ENCODE measurements around the gene MED27. TPM values are rescaled to one million over a fixed set of nuclear protein-coding genes. Genes with fewer than 3 reads are reported as not detected.

Gene MED27
- total RNA-seq, 1 donor from 2014 or later: 17.7 TPM

GRCh38 chr9:131997076-131997475 is 82.6 kb downstream of the MED27 start:
- no peak for TF ChIP-seq POLR2AphosphoS5 (IDR thresholded peaks at IDR 0.05; ENCODE audit: insufficient read depth in 1 of 2, low read depth in 1 of 2)
- TF ChIP-seq POLR2A (IDR thresholded peaks at IDR 0.05): no peak
- Histone ChIP-seq H3K36me3 (no peaks in the 10 kb centered on the region), H3K9me3 (no peaks in the 10 kb centered on the region), H3K27ac (no peak overlapping the region), H3K4me1 (peaks cover 8% of the 10 kb centered on the region), H3K4me3 (no peak overlapping the region), H3K27me3 (no peaks in the 10 kb centered on the region)
- intact Hi-C loops (cut with DNase I): no loop called here
- DNase-seq (ENCODE audit: extremely low spot score in 2 of 2): no peak

DNA sequence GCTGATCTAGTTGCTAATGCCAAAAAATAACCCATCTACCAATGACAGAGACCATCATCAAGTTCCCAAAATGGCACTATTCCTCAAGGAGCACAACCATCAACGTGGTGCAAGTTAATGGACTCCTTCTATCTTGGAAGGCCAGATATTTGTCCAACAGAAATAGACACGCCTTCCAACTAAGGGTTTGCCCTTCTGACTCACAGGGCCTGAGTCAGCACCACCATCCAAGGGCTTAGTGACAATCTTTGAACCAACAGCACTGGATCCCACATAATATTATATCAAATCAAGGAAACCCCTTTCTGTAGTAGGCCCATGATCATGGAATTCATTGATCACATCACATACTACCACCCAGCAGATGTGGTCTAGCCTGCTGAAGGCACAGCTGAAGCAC is 84.3 kb downstream of the MED27 start:
- H3K27me3 ChIP-seq: no peaks in the 10 kb centered on the region
- intact Hi-C loops (cut with DNase I): no loop called here
- no peaks in the 10 kb centered on the region for H3K9me3 ChIP-seq
- H3K27ac ChIP-seq: no peak overlapping the region
- no peak for DNase-seq (ENCODE audit: extremely low spot score in 2 of 2)
- no peaks in the 10 kb centered on the region for H3K36me3 ChIP-seq
- no peak overlapping the region for H3K4me3 ChIP-seq
- no peak for TF ChIP-seq POLR2A (IDR thresholded peaks at IDR 0.05)
- TF ChIP-seq POLR2AphosphoS5 (IDR thresholded peaks at IDR 0.05; ENCODE audit: insufficient read depth in 1 of 2, low read depth in 1 of 2): no peak
- TF ChIP-seq, protein P1, sequence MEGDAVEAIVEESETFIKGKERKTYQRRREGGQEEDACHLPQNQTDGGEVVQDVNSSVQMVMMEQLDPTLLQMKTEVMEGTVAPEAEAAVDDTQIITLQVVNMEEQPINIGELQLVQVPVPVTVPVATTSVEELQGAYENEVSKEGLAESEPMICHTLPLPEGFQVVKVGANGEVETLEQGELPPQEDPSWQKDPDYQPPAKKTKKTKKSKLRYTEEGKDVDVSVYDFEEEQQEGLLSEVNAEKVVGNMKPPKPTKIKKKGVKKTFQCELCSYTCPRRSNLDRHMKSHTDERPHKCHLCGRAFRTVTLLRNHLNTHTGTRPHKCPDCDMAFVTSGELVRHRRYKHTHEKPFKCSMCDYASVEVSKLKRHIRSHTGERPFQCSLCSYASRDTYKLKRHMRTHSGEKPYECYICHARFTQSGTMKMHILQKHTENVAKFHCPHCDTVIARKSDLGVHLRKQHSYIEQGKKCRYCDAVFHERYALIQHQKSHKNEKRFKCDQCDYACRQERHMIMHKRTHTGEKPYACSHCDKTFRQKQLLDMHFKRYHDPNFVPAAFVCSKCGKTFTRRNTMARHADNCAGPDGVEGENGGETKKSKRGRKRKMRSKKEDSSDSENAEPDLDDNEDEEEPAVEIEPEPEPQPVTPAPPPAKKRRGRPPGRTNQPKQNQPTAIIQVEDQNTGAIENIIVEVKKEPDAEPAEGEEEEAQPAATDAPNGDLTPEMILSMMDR (IDR thresholded peaks at IDR 0.05): no peak
- H3K4me1 ChIP-seq: peaks cover 8% of the 10 kb centered on the region

DNA sequence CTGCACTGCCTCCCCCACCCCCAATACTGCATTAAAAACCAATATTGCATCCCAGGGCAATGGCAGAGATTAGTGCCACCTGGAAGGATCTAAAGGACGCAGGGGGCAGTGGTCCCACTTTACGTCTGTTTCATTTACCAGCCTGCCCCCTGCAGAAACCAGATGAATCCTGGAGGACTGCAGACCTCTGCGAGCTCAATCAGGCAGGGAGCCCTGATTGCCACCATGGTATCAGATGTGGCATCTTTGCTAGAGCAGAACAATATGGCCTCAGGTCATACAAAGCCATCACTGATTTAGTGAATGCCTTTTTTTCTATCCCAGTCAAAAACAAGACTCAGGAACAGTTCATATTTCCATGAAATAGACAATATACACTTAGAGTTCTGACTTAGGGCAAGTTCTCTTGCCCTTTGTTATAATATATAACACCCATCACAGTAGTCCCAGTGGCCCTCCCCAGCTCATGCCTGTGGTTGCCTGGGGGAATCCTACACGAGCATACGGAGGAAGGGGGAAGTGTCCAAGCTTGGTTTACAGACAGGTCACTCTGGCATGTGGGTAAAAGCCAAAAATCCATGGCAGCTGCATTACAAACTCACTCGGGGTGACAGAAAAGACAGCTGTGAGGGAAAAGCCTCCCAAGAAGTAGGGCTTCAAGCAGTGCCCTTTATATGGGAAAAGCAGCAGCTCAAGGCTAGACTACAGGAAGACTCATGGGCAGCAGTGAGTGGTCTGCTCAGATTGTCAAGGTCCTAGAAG is 85.1 kb downstream of the MED27 start:
- no peak overlapping the region for H3K27ac ChIP-seq
- no peak overlapping the region for H3K4me3 ChIP-seq
- H3K27me3 ChIP-seq: no peaks in the 10 kb centered on the region
- H3K4me1 ChIP-seq: peaks cover 8% of the 10 kb centered on the region
- no peak for DNase-seq (ENCODE audit: extremely low spot score in 2 of 2)
- no peaks in the 10 kb centered on the region for H3K9me3 ChIP-seq
- intact Hi-C loops (cut with DNase I): no loop called here
- TF ChIP-seq, protein P1 (IDR thresholded peaks at IDR 0.05): no peak
- TF ChIP-seq POLR2A (IDR thresholded peaks at IDR 0.05) (no peak), POLR2AphosphoS5 (IDR thresholded peaks at IDR 0.05; ENCODE audit: insufficient read depth in 1 of 2, low read depth in 1 of 2) (no peak)
- H3K36me3 ChIP-seq: no peaks in the 10 kb centered on the region

DNA sequence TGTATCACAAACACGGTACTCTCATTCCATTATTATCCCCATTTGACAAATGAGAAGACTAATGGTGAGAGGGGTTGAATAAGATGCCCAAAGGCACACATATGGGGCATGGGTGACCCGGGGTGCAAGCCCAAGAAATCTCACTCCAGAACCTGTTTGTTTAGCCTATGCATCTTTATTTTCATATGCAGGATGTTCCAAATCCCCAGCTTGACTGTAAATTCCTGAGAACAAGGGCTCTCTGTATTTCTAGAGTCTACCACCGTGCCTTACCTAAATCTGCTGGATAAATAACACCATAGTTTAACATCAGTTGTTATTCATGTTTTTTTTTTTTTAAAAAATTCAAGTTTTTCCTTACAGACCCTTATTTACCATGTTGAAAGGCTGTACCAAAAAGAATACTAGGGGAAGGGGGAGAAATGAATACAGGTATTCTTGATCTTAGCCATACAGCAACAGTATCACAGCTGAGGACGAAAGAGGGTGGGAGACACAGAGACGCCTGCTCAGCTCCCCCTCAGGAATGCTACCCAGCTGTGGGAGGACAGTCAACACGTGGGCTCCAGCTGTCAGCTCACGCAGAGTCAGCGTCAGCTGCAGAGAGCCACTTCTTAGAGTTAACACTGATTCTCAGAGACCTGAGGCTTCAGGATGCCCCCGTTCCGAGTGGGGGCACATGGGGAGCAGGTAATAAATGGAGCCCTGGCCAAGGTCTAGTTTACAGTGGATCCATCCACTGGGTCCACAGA is 86.6 kb downstream of the MED27 start:
- DNase-seq (ENCODE audit: extremely low spot score in 2 of 2): no peak
- H3K27ac ChIP-seq: no peak overlapping the region
- TF ChIP-seq POLR2A (IDR thresholded peaks at IDR 0.05) (no peak), POLR2AphosphoS5 (IDR thresholded peaks at IDR 0.05; ENCODE audit: insufficient read depth in 1 of 2, low read depth in 1 of 2) (no peak)
- TF ChIP-seq, protein P1 (IDR thresholded peaks at IDR 0.05): no peak
- no peaks in the 10 kb centered on the region for H3K27me3 ChIP-seq
- no peak overlapping the region for H3K4me3 ChIP-seq
- H3K36me3 ChIP-seq: no peaks in the 10 kb centered on the region
- H3K9me3 ChIP-seq: no peaks in the 10 kb centered on the region
- H3K4me1 ChIP-seq: peaks cover 7% of the 10 kb centered on the region
- intact Hi-C loops (cut with DNase I): no loop called here

DNA sequence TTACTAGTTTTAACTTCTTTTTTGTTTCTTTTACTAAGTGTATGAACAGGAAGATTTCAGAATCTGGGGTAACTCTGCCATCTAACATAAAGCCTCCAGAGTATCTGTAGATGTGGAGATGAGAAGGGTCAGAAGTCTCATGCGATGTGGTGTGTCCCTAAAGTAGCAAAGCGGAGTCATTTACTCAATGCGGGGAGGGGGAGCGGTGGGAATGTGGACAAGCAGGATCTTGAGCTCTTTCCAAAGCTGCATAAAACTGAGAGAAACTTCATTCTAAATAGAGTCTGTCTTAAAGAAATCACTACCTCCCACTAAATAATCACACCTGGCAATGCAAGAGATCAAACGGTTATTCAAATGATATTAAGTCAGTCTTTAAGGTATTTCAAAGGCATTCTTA is 92.4 kb downstream of the MED27 start:
- TF ChIP-seq POLR2A (IDR thresholded peaks at IDR 0.05) (no peak), POLR2AphosphoS5 (IDR thresholded peaks at IDR 0.05; ENCODE audit: insufficient read depth in 1 of 2, low read depth in 1 of 2) (no peak)
- TF ChIP-seq, protein P1 (IDR thresholded peaks at IDR 0.05): no peak
- Histone ChIP-seq H3K4me3 (no peak overlapping the region), H3K4me1 (no peaks in the 10 kb centered on the region), H3K36me3 (no peaks in the 10 kb centered on the region), H3K9me3 (no peaks in the 10 kb centered on the region), H3K27ac (no peak overlapping the region), H3K27me3 (no peaks in the 10 kb centered on the region)
- intact Hi-C loops (cut with DNase I): no loop called here
- DNase-seq (ENCODE audit: extremely low spot score in 2 of 2): no peak
